DMS53 treated with DMSO at 0.1 percent for 48 hours (cell line): ENCODE measurements around the gene EMILIN3.
A peak's percentile ranks its signal among the peaks of the same experiment; 100 is the strongest.
"Not testable (repeated sequence)": the region's sequence is repeated elsewhere in the genome, so short reads cannot be mapped to it uniquely, and the experiment has no call there.

Source experiments
- DNase-seq: peaks from one replicate; lab custom pipeline; 2025; ENCODE audit not compliant: unreplicated experiment; lab: John Stamatoyannopoulos, UW

Gene EMILIN3

DNA sequence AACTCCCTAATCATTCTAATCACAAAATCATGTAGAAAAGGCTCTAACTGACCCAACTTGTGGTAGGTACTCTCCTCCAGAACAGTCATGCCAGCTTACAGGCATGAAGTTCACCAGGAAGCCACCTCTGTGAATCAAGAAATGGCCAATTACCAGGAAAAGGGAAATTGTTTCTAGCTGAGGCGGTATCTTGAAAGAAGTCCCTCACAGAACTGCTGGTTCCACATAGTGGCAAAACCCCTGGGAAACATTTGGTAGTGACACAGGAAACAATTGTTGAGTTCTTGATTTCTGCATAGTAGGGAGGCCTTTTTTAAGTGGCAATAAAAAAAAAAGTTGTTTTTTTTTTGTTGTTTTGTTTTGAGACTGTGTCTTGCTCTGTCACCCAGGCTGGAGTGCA, 45.6 kb downstream of the EMILIN3 start:
- no peak for DNase-seq

DNA sequence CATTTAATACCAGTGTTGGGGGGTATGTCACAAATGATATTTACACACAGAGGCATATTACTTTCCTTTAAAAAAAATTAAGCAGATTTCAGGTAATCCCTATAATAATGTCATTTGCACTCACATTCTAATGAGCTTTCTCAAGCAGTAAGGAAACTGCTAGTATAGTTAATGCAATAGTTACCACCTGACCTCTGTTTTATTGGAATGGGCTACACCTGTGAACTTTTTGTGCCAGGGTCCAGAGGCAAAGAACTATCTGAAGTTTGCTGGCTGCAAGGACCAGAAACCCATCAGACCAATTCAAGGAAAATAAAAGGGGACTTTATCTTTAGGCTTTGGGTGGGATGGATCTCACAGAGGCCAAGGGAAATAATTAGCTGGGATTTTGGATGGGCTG, 46.2 kb downstream of the EMILIN3 start:
- no peak for DNase-seq

DNA sequence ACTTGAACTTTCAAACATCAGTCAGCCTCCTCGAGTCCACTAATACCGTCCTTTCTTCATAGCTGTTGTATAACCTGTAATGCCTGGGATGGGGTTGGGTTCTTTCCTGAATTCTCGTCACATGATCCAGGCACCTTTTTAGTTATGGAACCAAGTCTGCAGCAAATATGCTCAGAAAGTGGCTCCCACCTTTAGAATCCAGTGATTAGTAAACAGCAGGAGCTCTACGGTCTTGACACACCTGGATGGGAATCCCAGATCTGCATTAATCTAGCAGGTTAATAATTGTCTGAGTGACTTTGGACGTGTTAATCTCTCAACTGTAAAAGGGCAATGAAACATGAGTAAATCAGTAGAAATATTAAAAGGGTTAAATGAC, 48.4 kb downstream of the EMILIN3 start:
- DNase-seq, result peak; percentile 32

DNA sequence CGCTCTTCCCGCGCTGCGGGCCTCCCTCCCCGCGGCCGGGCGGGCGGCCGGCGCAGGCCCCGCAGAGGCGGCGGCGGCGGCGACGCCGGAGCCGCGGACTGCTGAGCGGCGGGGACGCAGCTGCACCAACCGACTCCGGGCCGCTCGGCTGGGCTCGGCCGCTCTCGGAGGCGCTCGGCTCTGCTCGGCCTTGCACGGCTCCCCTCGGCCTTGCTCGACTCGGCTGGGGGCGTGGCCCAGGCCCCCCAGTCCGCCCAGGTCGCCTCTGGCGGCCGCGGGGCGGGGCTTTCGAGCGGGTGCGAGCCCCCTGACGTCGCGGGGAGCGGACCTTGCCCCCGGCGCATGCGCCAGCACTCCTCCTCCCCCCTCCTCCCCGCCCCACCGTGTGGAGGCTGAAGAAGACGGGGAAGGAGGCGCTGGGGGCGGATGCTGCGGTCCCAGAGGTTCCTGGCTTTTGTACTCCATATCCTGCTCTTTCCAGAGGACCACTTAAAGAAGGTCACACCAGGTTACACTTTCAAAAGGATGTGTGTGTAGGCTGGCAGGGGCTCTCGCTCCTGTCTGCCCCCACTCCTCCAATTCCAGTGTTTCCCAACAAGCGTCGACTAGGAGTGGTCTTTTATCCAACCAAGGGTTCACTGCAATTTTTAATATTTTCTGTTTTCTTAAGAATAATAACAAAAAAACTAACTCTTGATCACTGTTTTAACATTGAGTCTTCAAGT, 48.9 kb downstream of the EMILIN3 start, which contains the start of gene ZHX3:
Gene ZHX3 (minus strand): TSS at position 186 of the 725 bp plus-strand sequence. CDS start 112,815 bp downstream, outside the sequence.
- peak; percentile 86 for DNase-seq

DNA sequence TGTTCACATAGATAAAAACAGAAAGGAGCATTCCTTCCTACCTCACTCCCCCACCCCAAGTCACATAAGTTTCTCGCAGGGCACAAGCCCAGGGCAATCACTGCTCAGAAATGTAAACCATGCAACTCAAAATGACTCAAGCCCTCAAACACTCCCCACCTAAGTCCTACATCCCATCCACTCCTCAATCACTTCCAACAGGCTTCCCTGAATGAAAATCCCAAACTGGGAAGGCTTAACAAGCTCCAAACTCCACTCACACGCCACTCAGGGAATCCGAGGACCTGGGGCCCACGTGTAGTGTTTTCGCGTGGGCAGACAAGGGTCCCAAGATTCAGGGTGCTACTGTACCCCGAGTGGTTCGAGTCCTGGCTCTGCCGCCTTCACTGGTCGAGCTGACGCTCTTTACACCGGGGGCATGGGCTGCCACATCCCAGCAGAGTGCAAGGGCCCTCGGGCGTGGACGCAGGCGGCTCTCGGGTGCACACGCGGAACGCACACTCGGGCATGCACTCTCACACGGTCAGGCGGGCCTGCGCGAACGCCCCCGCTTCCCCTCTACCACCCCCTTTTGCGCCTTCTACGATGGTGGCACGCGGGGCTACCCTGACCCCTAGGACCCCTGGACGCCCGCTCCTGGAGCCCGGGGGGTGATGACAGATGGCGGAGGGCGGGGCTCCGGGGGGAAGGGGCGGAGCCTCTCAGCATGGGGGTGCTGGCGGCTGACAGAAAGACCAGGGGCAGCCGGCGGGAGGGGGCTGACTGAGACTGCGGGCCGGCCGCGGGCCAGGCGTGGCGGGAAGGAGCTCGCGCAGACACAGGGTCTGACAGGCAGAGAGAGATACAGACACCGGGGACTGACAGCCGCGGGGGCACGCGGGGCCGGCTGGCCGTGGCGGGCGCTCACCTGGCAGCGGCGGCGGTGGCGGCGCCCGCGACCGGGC, 49.7 kb downstream of the EMILIN3 start:
- DNase-seq, result peak; percentile 43

DNA sequence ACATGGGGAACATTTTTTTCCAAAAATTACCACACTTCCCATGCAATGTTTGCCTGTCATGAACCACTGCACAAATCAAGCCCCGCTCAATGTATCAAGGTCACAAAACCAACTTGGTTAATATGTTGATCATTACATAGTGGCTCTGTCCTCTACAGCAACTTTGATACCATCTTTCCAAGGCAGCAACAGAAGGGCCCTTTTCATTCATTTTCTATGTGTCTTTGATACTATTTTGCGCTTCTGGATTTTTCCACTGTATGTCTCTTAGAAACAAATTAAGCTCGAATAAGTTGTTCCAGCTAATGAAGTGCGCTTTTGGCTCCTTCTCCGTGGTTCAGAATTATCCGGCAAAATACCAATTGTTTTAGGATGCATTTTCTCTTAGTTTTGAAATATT, 50.6 kb downstream of the EMILIN3 start:
- DNase-seq, result no peak

DNA sequence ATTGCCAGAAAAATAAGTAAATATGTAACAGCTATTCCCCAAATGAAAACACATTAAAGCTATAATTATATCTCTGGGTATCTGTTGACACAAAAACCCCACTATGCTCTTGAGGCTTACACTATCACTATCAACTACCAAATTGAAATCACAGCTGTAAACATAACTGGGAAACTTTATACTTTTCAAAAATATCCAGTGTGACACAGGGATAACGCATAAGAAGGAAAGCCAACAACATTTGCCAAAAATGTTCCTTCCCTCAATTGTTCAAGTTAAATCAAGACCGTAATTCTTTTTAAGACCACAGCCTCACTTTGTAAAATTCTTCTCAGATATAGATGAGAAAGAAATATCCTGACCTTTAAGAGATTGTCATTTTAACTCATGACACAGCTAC, 52.2 kb downstream of the EMILIN3 start:
- no peak for DNase-seq

DNA sequence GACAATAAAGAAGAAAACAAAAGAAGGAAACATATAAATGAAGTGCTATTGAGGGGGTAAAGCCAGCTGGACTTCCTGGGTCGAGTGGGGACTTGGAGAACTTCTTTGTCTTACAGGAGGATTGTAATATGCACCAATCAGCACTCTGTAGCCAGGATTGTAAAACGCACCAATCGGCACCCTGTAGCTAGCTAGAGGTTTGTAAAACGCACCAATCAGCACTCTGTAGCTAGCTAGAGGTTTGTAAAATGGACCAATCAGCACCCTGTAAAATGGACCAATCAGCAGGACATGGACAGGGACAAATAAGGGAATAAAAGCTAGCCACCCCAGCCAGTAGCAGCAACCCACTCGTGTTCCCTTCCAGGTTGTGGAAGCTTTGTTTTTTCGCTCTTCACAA, 54.6 kb downstream of the EMILIN3 start:
- not testable (repeated sequence) for DNase-seq
